Keratinocyte (primary cell): ENCODE measurements around the gene TACR1. TPM values are rescaled to one million over a fixed set of nuclear protein-coding genes. Genes with fewer than 3 reads are reported as not detected.

Source experiments
- DNase-seq: peaks from one replicate; pipeline ENCODE4 v3.0.0-alpha.2; 2011; ENCODE audit warnings: low read depth, missing footprints, low spot score
- FAIRE-seq: peaks from 2 replicates; lab custom pipeline; 2011; peaks lifted over from hg19 to GRCh38; lab: Jason Lieb, UNC
- H2AFZ ChIP-seq: 2 replicates; pipeline ENCODE4 v1.6.0; 2012; ENCODE audit warnings: low read length, control low read depth, inconsistent platforms; ENCODE audit not compliant: control insufficient read depth
- H3K27ac ChIP-seq: 2 replicates; pipeline ENCODE4 v1.5.1; 2011; ENCODE audit warnings: low read length; ENCODE audit not compliant: control insufficient read depth, insufficient read depth
- H3K27me3 ChIP-seq: 3 replicates; pipeline ENCODE4 v1.6.0; 2011; ENCODE audit warnings: low read length; ENCODE audit not compliant: control insufficient read depth, insufficient read depth; ENCODE audit errors: extremely low read depth
- H3K36me3 ChIP-seq, 2 experiments: 2 replicates in 1 of 2; 3 replicates in 1 of 2; pipeline ENCODE4 v1.5.1; 2011; ENCODE audit warnings: low read length in 2 of 2, mild to moderate bottlenecking in 1 of 2; ENCODE audit not compliant: control insufficient read depth in 2 of 2, insufficient read depth in 2 of 2; ENCODE audit errors: extremely low read depth in 1 of 2
- H3K4me1 ChIP-seq: 3 replicates; pipeline ENCODE4 v1.5.1; 2011; ENCODE audit warnings: low read length; ENCODE audit not compliant: control insufficient read depth, insufficient read depth; ENCODE audit errors: extremely low read depth
- H3K4me2 ChIP-seq: 3 replicates; pipeline ENCODE4 v1.6.0; 2011; ENCODE audit warnings: low read depth, low read length; ENCODE audit not compliant: control insufficient read depth, insufficient read depth; ENCODE audit errors: extremely low read depth
- H3K4me3 ChIP-seq, 3 experiments: fragments of 200-600 bp in 1 of 3; sonication (generic) in 1 of 3; 2 replicates in 2 of 3; 3 replicates in 1 of 3; pipeline ENCODE4 v1.5.1; 2011 to 2016; ENCODE audit warnings: low read length in 3 of 3, mild to moderate bottlenecking in 3 of 3, control low read depth in 2 of 3, inconsistent platforms in 1 of 3, low read depth in 1 of 3, mixed read lengths in 1 of 3, mixed run types in 1 of 3, moderate library complexity in 1 of 3; ENCODE audit not compliant: control insufficient read depth in 2 of 3, insufficient read depth in 2 of 3; ENCODE audit errors: extremely low read depth in 1 of 3
- H3K79me2 ChIP-seq: 2 replicates; pipeline ENCODE4 v1.6.0; 2012; ENCODE audit warnings: low read length; ENCODE audit not compliant: control insufficient read depth, insufficient read depth
- H3K9ac ChIP-seq: 3 replicates; pipeline ENCODE4 v1.6.0; 2011; ENCODE audit warnings: low read length; ENCODE audit not compliant: control insufficient read depth, insufficient read depth; ENCODE audit errors: extremely low read depth
- H3K9me1 ChIP-seq: 3 replicates; pipeline ENCODE4 v1.6.0; 2011; ENCODE audit warnings: low read length; ENCODE audit not compliant: control insufficient read depth, insufficient read depth; ENCODE audit errors: extremely low read depth
- H3K9me3 ChIP-seq: 2 replicates; pipeline ENCODE4 v1.5.1; 2012; ENCODE audit warnings: low read depth, low read length; ENCODE audit not compliant: control insufficient read depth
- H4K20me1 ChIP-seq: 3 replicates; pipeline ENCODE4 v1.6.0; 2011; ENCODE audit warnings: low read length; ENCODE audit not compliant: control insufficient read depth, insufficient read depth; ENCODE audit errors: extremely low read depth
- CTCF ChIP-seq, 3 experiments: IDR thresholded peaks in 1 of 3; conservative IDR thresholded peaks in 1 of 3; optimal IDR thresholded peaks in 1 of 3; 2 replicates in 2 of 3; 3 replicates in 1 of 3; pipeline versions ENCODE3 to v1.5.1; 2011; ENCODE audit warnings: low read length in 3 of 3, mild to moderate bottlenecking in 3 of 3, moderate library complexity in 2 of 3, control low read depth in 1 of 3, inconsistent platforms in 1 of 3; ENCODE audit not compliant: insufficient read depth in 2 of 3; ENCODE audit errors: extremely low read depth in 1 of 3
- EZH2 ChIP-seq: IDR thresholded peaks from one replicate; pipeline ENCODE4 v1.6.1; 2012; ENCODE audit warnings: inconsistent platforms, mild to moderate bottlenecking, low read length, moderate library complexity
- dilution Hi-C: fragments of 300-500 bp; cut with MboI; formaldehyde crosslinking; loops from one replicate; pipeline ENCODE4 v1.7.0; 2020; ENCODE audit warnings: low sequenced_read_pairs; ENCODE audit not compliant: extremely low pct_ligation_motif_present
- polyA plus RNA-seq, 5 experiments: library from polyadenylated mRNA; depleted of rRNA in 3 of 5; stranded (reverse) in 3 of 5; stranded (forward) in 1 of 5; unstranded in 1 of 5; fragments of >200 nt; gene quantifications; 1 replicate in 1 of 5; 2 replicates in 3 of 5; 3 replicates in 1 of 5; pipeline versions ENCODE4 v1.2.1 to v1.2.3, GENCODE V29; 2011 to 2012; ENCODE audit warnings: missing spikeins in 2 of 5, low read depth in 1 of 5, low replicate concordance in 1 of 5

Gene TACR1
- polyA plus RNA-seq, 1 donor (not counting 4 experiments of a cell fraction or from before 2014, with no cell fraction given), result not detected

- Histone ChIP-seq H2AFZ (no peak overlapping the region), H3K4me2 (no peak overlapping the region), H3K9ac (no peak overlapping the region), H3K9me1 (no peaks in the 10 kb centered on the region), H3K79me2 (no peaks in the 10 kb centered on the region), H3K27ac (no peak overlapping the region), H3K4me1 (peaks cover 13% of the 10 kb centered on the region), H3K27me3 (no peaks in the 10 kb centered on the region), H3K36me3 (no peaks in the 10 kb centered on the region), H4K20me1 (no peaks in the 10 kb centered on the region), H3K9me3 (peaks cover 2% of the 10 kb centered on the region), H3K4me3 (no peak overlapping the region)
- TF ChIP-seq EZH2 (no peak), CTCF (optimal IDR thresholded peaks at IDR 0.05 in 1 of 3, IDR thresholded peaks at IDR 0.05 in 1 of 3, conservative IDR thresholded peaks at IDR 0.05 in 1 of 3; ENCODE audit: extremely low read depth in 1 of 3, insufficient read depth in 2 of 3, low read length in 3 of 3) (no peak)
- FAIRE-seq (peak; percentile 69), DNase-seq (no peak)
- dilution Hi-C loops, result no loop called here
These were observed 99.1 kb downstream of the TACR1 start for GRCh38 chr2:75100011-75100800.

DNA sequence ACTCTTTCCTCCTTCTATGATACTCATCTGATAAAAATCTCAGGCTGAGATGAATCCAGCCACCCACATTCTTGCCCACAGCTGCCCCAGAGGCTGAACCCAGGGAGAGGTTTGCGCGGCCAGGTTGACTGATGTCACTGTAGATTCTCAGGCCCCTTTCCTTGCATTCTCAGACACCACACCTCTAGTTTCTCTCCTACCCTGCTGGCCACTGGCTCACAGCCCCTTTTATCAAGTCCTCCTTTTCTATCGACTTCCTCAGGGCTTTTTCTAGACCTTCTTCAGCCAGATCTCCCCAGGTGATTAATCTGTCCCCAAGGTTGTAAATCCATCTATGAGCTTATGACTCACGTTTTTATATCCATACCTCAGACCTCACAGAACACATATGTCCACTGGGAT, 99.8 kb downstream of the TACR1 start:
- no peak for DNase-seq

More for the DNA sequence above, 99.8 kb downstream of the TACR1 start:
- no peak overlapping the region for H3K4me2 ChIP-seq
- no peak overlapping the region for H3K9ac ChIP-seq
- no peaks in the 10 kb centered on the region for H3K27me3 ChIP-seq
- H3K27ac ChIP-seq, result no peak overlapping the region
- no peak overlapping the region for H2AFZ ChIP-seq
- dilution Hi-C loops, result no loop called here
- no peak for TF ChIP-seq CTCF (optimal IDR thresholded peaks at IDR 0.05 in 1 of 3, IDR thresholded peaks at IDR 0.05 in 1 of 3, conservative IDR thresholded peaks at IDR 0.05 in 1 of 3; ENCODE audit: extremely low read depth in 1 of 3, insufficient read depth in 2 of 3, low read length in 3 of 3)
- no peak for TF ChIP-seq EZH2
- peaks cover 2% of the 10 kb centered on the region for H3K9me3 ChIP-seq
- H3K9me1 ChIP-seq, result no peaks in the 10 kb centered on the region
- FAIRE-seq, result no peak
- peaks cover 13% of the 10 kb centered on the region for H3K4me1 ChIP-seq
- H3K36me3 ChIP-seq, result no peaks in the 10 kb centered on the region
- no peaks in the 10 kb centered on the region for H4K20me1 ChIP-seq
- no peaks in the 10 kb centered on the region for H3K79me2 ChIP-seq
- H3K4me3 ChIP-seq, result no peak overlapping the region
